GM21717 (cell line): ENCODE data around the gene ZNF569.
"Not testable (repeated sequence)": the region's sequence is repeated elsewhere in the genome, so short reads cannot be mapped to it uniquely, and the experiment has no call there.

Experiments
- ATAC-seq: cut with Tn5 transposase; IDR thresholded peaks from one replicate; pipeline ENCODE4 v1.9.1; 2021; ENCODE audit warnings: mild to moderate bottlenecking, moderate library complexity; ENCODE audit not compliant: unreplicated experiment

Gene ZNF569

GRCh38 chr19:37403403-37403802 is 63.8 kb downstream of the ZNF569 start:
- ATAC-seq, result no peak

DNA sequence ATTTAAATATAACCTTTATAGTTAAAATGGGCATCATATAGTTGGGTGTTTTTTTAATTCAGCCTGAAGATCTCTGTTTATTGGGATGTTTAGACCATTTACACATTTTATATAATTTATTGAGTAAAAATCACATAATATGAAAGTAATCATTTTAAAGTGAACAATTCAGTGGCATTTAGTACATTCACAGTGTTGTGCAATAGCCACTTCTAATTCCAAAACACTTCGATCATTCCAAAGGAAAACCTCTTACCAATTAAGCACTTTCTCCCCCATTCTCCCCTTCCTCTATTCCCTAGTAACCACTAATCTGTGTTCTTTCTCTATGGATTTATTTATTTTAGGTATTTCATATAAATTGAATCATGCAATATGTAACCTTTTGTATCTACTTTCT is 66.2 kb downstream of the ZNF569 start:
- ATAC-seq, result no peak

DNA sequence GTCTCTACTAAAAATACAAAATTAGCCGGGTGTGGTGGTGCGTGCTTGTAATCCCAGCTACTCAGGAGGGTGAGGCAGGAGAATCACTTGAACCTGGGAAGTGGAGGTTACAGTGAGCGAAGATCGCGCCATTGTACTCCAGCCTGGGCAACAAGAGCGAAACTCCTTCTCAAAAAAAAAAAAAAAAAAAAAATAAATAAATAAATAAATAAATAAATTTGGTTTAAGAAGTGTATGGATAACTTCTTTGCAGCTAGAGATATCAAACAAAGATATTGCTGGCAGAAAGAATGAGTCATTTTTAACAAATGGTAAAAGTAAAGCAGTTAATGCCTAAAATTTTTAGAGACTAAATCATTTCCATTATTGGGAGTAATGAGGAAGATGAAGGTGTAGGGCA is 75.8 kb downstream of the ZNF569 start:
- ATAC-seq, result not testable (repeated sequence)

GRCh38 chr19:37389234-37389633 is 78.0 kb downstream of the ZNF569 start:
- ATAC-seq, result no peak

DNA sequence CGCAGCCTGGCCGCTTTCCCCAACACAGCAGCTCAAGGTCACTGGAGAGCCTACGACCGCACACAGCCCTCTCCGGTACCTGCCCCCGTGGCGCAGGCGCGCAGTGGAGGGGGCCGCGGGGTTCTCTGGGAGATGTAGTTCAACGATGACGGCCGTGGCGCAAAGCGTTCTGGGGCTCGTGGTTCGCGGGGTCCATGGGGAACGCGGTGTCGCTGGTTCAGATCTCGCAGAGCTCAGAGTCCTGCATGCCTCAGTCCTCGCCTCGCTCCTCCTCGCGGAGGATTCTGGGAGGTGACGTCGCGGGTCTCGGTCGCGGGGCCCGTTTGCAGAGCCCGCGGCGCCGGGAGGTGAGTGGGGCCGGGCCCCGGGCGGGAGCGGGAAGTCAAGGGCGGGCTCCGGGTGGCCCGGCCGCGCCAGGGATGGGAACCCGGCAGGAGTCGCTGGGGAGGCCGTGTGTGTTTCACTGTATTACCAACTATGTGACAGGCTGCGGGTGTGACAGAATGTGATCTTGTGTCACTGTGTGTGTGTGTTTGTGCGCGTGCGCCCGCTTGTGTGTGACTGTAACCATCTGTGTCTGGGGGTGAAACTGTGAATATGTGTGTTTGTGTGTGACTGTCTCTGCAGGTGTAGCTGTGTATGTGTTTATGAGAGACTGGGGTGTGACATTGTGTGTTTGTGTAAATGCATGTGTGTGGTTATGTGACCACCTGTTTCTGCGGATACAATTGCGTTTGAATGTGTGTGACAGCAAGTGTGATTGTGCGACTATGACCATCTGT is 96.2 kb downstream of the ZNF569 start, which contains the start of gene ZNF527:
ZNF527 (plus strand) TSS at position 220 of the 782 bp plus-strand sequence. CDS start 3,100 bp downstream, outside the sequence.
- peak; percentile 94 for ATAC-seq

DNA sequence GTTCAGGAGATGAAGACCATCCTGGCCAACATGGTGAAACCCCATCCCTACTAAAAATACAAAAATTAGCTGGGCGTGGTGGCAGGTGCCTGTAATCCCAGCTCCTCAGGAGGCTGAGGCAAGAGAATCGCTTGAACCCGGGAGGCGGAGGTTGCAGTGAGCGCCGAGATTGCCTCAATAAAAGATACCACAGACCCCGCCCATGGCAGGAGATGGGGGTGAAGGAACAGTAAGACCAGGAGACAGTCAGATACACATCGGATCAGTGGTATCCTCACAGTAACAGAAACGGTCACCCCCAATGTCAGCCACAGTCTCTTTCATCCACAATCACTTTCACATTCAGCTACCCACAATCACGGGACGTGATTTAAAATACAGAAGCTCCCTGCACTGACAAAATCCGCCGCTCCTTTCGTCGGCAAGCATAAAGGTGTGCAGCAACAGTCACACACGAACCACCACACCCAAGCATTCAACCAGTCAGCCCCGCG is 96.8 kb downstream of the ZNF569 start:
- ATAC-seq, result peak; percentile 41

DNA sequence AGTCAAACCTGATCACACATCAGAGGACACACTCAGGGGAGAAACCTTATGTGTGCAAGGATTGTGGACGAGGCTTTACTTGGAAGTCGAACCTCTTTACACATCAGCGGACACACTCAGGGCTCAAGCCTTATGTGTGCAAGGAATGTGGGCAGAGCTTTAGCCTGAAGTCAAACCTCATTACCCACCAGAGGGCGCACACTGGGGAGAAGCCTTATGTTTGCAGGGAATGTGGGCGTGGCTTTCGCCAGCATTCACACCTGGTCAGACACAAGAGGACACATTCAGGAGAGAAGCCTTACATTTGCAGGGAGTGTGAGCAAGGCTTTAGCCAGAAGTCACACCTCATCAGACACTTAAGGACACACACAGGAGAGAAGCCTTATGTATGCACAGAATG is 104.5 kb downstream of the ZNF569 start:
- ATAC-seq, result no peak

DNA sequence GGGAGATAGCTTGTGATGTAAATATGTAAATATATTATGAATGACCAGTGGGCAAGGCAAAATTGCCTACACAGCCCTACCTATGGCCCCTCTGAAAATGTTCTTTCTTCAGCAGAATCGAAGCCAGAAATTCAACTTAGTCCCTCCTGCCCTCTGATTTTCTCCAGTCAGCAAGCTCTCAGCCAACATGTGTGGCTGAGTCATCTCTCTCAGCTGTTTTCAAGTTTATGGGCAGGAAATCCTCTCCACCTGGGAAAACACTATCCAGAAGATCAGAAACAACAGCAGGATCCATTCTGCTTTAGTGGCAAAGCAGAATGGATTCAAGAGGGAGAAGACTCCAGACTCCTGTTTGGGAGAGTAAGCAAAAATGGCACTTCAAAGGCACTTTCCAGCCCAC is 105.2 kb downstream of the ZNF569 start:
- no peak for ATAC-seq
